IPS DF 4.7 (cell line): Measurements from ENCODE around the gene PRUNE2.

Experiments
- DNase-seq: peaks from one replicate; pipeline ENCODE4 v3.0.0-alpha.2; 2013; ENCODE audit warnings: low spot score; ENCODE audit errors: extremely low read depth

Gene PRUNE2

DNA sequence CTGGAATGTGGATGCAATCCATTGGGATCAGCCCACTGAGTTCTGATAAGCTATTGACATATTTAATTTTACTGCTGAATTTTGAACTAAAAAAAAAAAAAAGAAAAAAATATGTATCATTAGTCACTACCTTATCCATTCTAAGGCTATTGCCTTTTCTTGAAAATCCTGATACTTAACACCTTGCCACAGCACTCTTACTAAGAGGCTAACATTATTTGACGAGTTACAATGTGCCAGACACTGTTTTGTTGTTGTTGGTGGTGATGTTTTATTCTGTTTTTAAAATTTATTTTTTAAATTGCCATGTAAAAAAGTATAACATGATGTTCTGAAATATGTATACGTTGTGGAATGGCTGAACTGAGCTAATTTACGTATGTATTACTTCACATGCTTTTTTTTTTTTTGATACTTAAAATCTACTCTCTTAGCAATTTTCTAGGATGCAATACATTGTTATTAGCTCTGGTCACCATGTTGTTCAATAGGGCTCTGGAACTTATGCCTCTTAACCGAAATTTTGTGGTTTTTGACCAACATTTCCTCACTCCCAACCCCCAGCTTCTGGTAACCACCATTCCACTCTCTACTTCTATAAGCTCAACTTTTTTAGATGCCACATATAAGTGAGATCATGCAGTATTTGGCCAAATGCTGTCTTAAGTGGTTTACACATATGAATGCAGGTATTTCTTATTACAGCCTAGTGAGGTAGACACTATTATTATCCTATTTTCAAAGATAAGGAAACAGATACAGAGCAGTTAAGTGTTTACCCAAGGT lies 276.5 kb downstream of the PRUNE2 start:
- no peak for DNase-seq

DNA sequence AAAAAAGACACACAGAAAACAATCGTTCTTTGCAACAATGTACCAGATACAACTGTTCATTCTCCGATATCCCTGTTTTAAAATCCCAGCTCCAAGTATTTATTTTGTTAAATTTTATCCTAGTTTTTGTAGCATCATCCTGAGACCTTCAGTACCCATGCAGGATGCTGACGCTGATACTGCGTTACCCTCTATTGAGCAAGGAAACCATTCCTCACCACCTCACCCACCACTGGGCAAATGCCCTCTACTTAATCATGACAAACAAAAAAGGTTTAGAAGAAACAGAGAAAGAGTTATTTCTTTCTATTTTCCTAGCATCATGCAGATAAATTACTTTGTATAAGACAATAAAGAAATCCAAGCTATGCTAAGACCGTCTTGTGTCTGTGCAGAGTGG lies 277.8 kb downstream of the PRUNE2 start:
- no peak for DNase-seq

DNA sequence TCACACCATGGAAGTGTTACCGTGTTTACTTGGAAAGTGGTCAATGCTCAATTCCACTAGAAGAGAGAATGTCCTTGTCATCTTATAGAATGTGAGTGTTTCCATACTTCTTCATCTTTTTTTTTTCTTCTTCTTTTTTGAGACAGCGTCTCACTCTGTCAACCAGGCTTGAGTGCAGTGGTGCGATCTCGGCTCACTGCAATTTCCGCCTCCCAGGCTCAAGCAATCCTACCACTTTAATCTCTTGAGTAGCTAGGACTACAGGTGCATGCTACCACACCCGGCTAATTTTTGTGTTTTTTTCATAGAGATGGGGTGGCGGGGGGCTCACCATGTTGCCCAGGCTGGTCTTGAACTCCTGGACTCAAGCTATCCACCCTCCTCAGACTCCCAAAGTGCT lies 278.9 kb downstream of the PRUNE2 start:
- DNase-seq, result no peak

DNA sequence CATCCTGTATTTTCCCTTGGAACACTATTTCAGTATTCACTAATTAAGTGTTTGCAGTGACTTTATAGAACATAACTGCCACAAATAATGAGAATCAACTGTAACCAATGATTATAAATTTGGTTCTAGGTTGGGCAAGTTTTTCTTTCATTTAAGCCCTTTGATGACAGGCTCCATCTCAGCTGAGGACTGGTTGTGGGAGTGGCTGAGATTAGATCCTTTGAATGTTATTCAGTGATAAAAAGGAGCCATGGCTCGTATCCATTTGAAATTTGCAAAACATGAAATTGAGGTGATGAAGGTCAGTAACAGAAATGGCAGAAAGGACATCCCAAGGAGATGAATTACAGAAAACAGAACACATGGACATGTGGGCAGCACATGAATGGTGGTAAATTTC lies 279.8 kb downstream of the PRUNE2 start:
- no peak for DNase-seq

DNA sequence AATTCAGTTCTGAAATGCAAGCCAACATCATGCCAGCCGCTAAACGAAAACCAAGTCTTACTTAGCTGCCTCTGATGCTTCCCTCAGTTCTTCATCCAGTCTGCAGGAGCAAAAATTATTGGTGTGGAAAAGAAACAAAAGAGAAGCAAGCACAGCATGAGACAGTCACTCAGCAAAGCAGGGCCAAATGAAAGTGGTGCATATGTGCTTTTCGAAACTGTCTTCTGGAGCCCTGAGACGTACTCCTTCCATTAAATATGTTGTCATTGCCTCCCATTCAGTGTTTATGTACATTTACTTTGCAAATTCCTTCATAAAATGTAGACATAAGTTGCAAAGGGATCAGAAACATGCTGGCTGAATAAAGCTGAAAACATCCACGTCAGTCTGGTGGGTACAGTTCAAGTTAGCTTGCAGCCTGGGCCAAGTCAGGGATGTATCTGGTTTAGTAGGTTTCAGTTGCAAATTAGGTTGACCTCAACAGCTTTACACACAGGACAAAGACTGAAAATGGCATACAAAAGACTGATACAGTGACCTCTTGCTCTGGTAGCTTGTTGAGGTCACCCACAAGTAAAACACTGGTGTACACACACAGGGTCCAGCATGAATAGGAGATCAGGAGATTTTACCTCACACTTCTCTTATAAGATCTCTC lies 281.4 kb downstream of the PRUNE2 start:
- DNase-seq, result no peak

- no peak for DNase-seq
Observed at GRCh38 chr9:76620996-76621395, 284.9 kb downstream of the PRUNE2 start.

DNA sequence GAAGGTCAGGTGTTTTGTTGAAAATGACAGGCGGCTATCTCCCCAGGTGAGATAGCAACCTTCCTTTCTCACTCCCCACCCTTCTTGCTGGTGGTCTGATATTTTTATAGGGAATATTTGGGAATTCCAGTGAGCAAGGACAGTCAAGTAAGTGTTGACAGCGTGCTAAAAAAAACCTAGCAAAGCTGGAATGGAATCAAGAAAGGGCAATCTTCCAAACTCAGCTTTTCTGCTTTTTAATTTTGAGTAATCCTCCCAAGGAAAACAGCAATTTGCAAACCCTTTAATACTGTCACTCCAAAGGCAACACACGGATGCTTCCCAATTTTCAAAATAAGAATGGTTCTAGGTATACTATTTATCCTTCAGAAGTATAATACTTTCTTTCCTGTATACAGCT lies 285.3 kb downstream of the PRUNE2 start:
- DNase-seq, result no peak

DNA sequence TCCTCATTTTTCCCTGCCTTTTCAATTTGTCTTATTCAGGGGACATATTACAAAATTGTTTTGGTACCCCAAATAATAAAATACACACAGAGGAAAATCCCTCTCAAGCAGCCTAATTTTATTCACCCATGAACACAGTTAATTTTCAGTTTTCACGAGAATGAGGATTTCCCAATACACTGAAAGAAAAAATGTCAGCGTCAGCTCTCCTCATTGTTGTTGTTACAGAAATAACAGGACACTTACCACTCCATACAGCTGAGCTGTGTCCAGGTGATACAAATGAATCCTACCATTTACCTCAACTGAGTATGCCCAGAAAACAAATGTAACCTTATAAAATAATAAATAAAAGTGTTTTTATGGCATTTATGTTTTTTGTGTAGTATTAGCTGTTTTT lies 286.3 kb downstream of the PRUNE2 start:
- DNase-seq, result no peak

DNA sequence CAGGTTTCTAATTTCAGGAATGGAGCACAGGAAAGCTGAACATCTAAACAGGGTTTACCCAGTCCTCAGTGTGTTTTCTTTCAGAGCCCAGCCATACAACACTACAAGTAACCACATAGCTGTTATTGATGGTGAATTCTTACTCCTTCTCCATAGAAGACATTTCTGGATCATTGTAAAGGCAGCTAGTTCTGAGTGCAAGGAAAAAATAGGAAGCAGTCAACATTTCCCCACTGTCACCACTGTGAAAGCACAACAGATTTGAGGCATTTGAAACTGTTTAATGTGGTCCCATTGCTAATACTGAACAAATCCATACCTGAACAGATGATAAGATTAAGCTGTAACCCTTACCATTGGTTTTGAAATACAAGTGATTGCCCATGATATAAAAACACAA lies 286.7 kb downstream of the PRUNE2 start:
- DNase-seq, result no peak

GRCh38 chr9:76618762-76619161 lies 287.2 kb downstream of the PRUNE2 start:
- DNase-seq, result no peak

DNA sequence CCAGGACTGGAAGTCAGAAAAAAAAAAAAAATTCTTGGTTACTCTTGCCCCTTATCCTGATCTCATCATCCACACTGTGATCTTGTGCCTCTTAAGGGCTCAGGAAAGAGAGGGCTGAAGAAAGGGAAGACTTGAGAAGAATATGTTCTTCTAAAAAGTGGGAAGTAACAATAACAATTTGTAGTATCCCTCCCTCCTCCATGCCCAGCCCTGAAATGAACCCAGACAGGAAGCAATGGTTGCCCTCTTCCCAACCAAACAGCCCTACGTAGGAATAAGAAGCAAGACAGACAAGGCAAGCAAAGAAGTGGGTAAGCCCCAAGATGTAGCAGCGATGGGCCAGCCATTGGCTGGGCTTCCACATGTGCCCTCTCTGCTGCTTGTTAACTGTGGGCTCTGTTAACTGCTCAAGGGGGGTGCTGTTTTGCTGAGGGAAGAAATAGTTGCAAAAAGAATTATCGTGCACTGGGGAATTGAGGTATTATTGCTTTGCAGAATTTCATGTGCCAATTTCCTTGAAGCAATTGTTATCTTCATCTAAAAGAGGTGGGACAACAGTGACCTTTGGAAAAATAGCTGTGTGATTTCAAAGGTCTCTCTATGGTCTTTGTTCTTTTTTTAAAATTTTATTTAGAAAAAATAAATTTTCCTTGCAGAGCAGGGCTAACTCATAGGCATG lies 288.3 kb downstream of the PRUNE2 start:
- no peak for DNase-seq

- DNase-seq, result no peak
Observed at GRCh38 chr9:76616780-76617179, 289.1 kb downstream of the PRUNE2 start.

- DNase-seq, result no peak
Observed at GRCh38 chr9:76615177-76615603, 290.7 kb downstream of the PRUNE2 start.

GRCh38 chr9:76613974-76614373 lies 291.9 kb downstream of the PRUNE2 start:
- DNase-seq, result no peak

GRCh38 chr9:76613150-76613781 lies 292.6 kb downstream of the PRUNE2 start:
- no peak for DNase-seq

GRCh38 chr9:76610011-76610352 lies 295.9 kb downstream of the PRUNE2 start:
- no peak for DNase-seq

DNA sequence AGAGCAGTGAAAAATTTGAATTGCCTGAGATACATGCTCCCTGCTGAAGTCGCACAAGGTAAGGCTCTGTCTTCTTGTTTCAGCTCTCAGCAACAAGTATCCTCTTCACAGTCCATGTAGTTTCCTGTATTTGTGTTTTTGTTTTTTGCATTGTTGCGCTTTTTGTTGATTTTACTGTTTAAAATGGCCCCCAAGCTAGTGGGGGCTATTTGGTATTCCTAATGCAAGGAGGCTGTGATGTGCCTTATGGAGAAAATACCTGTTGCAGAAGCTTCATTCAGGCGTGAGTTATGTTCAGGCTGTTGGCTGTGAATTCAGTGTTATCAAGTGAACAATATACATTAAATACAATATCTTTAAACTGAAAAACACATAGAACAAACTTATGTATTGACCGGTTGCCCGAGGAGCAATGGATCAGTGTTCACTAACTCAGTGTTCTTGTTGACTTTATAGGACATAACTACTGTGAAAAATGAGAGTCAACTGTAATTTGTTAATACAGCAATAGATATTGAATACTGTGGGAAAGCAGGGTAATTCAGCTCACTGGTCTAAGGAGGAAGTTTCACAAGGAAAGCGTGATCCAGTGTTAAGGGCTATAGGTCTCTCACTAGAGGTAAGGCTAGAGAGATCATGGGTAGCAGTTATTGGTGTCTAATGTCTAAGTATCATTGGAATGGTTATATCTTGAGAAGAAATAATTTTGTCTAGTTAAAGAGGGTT lies 296.5 kb downstream of the PRUNE2 start:
- DNase-seq, result no peak

DNA sequence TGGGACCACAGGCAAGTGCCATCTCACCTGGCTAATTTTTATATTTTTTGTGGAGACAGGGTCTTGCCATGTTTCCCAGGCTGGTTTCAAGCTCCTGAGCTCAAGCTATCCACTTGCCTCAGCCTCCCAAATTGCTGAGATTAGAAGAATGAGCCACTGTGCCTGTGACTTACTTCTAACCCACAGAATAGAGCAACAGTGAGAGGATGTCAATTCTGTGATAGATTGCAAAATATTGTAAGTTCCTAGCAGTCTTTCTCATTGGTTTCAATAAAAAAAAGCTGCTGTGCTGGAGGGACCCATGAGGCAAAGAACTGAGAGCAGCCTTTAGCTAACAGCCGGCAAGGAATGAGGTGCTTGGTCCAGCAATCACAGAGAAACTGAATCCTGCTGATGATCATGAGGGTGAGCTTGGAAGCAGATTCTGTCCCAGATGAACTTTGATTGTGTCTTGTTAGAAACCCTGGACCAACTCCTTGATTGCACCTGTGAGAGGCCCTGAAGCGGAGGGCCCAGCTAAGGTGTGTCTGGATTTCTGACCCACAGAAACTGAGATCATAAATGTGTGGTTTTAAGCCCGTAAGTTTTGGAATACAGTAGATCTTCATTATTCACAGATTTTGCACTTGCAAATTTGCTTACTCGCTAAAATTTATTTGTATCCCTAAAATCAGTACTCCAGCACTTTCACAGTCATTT lies 297.2 kb downstream of the PRUNE2 start:
- DNase-seq, result no peak

- no peak for DNase-seq
Observed at GRCh38 chr9:76607730-76608436, 298.0 kb downstream of the PRUNE2 start.

- no peak for DNase-seq
Observed at GRCh38 chr9:76605321-76605900, 300.5 kb downstream of the PRUNE2 start.
